GM19023 (cell line): Measurements from ENCODE around the gene GRAMD4.
"Not testable (repeated sequence)": the region's sequence is repeated elsewhere in the genome, so short reads cannot be mapped to it uniquely, and the experiment has no call there.

Source experiments
- ATAC-seq: cut with Tn5 transposase; IDR thresholded peaks from one replicate; pipeline ENCODE4 v1.9.1; 2021; ENCODE audit warnings: mild to moderate bottlenecking, moderate library complexity; ENCODE audit not compliant: unreplicated experiment

GRAMD4 gene

DNA sequence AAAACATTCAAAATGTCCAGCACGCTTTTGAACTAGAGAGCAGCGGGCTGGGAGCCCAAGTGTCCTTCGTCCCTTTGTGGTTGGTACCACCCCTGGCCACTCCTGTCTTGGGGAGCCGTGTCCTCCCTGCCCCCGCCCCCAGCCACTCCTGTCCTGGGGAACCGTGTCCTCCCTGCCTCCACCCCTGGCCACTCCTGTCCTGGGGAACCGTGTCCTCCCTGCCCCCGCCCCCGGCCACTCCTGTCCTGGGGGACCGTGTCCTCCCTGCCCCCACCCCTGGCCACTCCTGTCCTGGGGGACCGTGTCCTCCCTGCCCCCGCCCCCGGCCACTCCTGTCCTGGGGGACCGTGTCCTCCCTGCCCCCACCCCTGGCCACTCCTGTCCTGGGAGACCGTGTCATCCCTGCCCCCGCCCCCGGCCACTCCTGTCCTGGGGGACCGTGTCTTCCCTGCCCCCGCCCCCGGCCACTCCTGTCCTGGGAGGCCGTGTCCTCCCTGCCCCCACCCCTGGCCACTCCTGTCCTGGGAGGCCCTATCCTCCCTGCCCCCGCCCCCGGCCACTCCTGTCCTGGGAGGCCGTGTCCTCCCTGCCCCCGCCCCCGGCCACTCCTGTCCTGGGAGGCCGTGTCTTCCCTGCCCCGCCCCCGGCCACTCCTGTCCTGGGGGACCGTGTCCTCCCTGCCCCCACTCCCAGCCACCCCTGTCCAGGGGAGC lies 14.9 kb downstream of the GRAMD4 start:
- not testable (repeated sequence) for ATAC-seq

DNA sequence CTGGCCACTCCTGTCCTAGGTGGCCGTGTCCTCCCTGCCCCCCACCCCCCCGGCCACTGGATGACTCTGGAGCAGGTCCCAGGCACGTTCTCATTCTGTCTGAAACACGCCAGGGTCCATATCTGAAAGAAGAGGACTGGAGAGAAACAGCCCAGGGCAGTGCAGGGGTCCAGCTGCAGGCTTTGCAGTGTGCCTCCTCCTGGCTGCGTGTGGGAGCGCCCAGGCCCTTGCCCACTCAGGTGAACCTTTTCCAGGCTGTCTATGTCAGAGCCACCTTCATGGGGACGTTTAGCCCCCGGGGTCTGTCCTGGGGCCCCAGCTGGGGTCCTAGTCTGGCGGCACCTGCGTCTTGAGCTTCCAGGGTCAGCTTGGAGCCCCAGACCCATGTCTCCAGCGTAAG lies 15.6 kb downstream of the GRAMD4 start:
- ATAC-seq: no peak

- no peak for ATAC-seq
Measured at GRCh38 chr22:46636221-46637002, 16.2 kb downstream of the GRAMD4 start.

- ATAC-seq: no peak
Measured at GRCh38 chr22:46637711-46638600, 17.8 kb downstream of the GRAMD4 start.

- no peak for ATAC-seq
Measured at GRCh38 chr22:46638601-46639431, 18.6 kb downstream of the GRAMD4 start.

GRCh38 chr22:46639843-46640242 lies 19.7 kb downstream of the GRAMD4 start:
- no peak for ATAC-seq

GRCh38 chr22:46640293-46641055 lies 20.3 kb downstream of the GRAMD4 start:
- no peak for ATAC-seq

GRCh38 chr22:46641811-46642266 lies 21.7 kb downstream of the GRAMD4 start:
- ATAC-seq: no peak

- ATAC-seq: not testable (repeated sequence)
Measured at GRCh38 chr22:46642840-46643480, 22.8 kb downstream of the GRAMD4 start.

GRCh38 chr22:46646531-46647215 lies 26.5 kb downstream of the GRAMD4 start:
- ATAC-seq: no peak

- not testable (repeated sequence) for ATAC-seq
Measured at GRCh38 chr22:46648225-46648820, 28.1 kb downstream of the GRAMD4 start.

DNA sequence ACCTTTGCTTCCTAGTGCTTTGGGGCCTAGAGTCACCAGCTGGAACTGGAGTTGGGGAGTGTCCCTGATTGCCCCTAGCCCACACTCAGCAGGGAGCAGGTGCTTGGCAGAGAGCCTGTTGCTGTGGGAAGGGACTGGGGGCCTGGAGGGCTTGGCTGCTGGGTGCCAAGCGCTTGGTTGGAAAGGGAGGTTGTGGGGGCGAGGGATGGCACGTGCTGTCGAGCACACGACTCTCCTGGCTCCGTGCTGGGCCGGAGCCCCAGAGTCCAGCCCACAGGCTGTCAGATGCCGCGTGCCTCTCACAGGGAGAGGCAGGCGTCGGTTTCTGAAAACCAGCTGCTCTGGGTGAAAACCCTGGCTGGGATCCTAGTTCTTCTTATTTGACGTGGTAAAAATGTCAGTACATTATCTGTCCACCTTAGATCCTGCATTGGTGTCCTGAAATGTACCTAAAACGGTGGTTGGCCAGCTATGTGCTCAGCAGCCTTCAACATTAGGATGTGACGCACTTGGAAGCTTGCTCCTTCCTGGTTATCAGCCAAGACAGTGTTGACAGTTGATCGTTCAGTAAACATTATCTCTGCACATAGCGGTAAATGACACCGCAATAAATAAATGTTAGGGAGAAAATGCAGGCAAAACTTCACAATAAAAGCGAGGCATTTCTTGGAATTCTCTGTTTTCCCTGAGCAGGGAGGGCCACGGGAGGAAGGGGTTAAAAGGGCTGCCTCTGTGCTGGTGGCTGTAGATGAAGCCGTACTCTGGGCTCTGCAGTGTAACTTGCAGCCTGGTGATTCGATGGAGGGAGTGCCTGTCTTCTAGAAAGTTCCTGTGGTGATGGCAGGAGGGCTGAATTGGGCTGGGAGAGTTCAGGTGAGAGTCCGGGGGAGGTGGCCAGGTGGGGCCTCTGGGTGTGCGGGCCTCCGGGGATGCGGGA lies 29.2 kb downstream of the GRAMD4 start:
- no peak for ATAC-seq

DNA sequence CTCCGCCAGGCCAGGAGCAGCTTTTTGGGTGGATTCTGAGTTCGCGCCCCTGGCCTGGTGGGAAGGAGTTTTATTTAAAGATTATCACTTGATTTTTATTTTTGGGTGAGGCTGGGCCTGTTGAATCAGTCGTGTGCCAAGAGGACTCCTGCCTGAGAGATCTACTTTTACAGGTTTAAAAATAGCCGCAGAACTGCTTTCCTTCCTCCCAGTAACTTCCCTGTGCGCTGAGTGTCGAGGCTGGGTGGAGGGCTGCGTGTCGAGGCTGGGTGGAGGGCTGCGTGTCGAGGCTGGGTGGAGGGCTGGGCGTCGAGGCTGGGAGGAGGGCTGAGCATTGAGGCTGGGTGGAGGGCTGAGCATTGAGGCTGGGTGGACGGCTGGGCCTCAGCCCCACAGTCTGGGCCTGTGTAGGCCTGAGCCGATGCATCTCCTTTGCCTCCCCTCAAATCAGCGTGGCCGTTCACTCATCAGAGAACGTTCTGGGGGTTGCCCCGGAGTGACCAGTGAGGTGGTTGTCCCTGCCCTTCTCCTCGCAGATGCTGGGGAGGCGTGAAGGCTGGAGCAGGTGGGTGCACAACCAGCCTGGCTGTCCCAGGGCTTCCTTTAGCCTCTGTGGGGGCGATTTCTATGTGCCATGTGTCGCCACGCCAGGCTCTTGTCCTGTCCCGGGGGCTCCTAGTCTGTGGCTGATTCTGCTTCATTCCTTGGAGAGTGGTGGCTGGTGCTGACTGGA lies 30.1 kb downstream of the GRAMD4 start:
- no peak for ATAC-seq

- ATAC-seq: no peak
Measured at GRCh38 chr22:46651316-46651715, 31.1 kb downstream of the GRAMD4 start.

- ATAC-seq: no peak
Measured at GRCh38 chr22:46652081-46652846, 32.1 kb downstream of the GRAMD4 start.
